ENCODE results near the gene MCF2L. TPM values are rescaled to one million over a fixed set of nuclear protein-coding genes. Genes with fewer than 3 reads are reported as not detected.

Gene MCF2L
- total RNA-seq, 4 donors from 2014 or later: 12.8 to 169 (median 41.5) TPM

DNA sequence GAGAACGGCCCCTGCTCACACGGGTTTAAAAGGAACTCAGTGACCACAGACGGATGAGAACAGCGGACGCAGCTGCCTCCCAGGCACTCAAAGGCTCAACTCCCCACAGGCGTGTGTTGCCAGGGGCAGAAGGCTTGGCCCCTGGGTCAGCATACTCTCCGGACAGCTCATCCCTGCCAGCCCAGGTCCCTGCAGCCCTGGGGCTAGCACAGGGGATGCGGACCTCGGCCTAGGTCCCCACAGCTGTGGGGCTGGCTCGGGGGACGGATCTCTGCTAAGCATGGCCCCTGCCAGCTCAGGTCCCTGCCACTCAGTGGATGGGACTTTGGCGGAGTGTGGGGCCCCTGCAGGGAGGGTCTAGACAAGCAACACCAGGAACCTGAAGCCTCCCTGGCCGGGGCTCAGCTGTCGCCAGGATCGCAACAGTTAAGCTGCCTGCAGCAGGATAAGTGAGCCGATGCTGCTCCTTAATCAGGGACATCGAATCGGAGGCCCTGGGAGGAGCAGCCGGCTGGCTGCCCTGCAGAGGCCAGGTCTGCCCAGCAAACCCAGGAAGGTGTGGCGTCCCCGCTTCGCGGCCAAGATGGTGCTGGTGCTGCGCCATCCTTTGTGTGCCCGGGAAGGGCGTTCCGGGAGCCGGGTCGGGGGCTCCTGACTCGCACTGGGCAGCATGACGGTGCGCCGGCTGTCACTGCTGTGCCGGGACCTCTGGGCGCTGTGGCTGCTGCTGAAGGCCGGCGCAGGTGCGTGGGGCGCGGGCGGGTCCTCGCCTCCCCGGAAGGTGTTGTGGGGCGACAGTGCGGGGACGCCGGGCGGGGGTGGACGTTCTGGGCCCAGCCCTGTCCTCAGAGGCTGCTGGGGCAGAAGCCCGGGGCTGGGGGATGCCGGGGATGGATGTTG is 32.5 kb downstream of the MCF2L start:
- TF ChIP-seq CTCF (IDR thresholded peaks at IDR 0.05): no peak
- DNase-seq (ENCODE audit: low spot score): no peak
- ATAC-seq (ENCODE audit: low FRiP score): no peak

DNA sequence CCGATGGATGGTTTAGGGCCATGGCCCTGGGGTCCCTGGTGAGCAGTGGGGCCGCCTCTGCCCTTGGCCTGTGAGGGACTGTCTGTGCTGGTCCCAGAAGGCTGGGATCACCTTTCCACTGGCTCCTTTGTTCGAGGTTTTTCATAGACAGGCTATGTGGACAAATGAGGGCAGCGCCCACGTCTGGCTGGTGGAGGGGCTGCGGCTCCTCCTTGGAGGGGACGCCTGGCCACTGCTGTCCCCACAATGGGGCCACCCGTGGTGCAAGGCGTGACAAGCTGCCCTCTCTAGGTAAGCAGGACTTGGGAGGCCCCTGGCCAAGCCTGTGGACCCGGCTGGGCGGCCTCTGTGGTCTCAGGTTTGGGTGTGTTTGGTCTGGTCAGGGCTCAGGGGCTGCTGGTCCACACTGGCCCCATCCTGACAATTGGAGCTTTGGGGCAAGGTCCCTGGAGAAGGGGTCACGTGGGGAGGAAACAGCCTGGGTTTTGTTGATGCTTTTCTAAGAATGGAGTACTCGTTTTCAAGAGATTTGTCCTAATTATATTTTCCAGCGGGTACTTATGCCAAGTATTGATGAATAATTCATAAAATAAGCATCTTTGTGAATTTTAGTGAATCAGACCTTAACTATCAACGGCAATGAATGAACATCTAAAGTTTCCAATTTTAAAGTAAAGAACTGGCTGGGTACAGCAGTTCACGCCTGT is 33.3 kb downstream of the MCF2L start:
- no peak for TF ChIP-seq CTCF (IDR thresholded peaks at IDR 0.05)
- ATAC-seq (ENCODE audit: low FRiP score): no peak
- no peak for DNase-seq (ENCODE audit: low spot score)

GRCh38 chr13:113002913-113003290 is 33.9 kb downstream of the MCF2L start:
- no peak for DNase-seq (ENCODE audit: low spot score)
- no peak for TF ChIP-seq CTCF (IDR thresholded peaks at IDR 0.05)
- no peak for ATAC-seq (ENCODE audit: low FRiP score)

- TF ChIP-seq CTCF (IDR thresholded peaks at IDR 0.05): no peak
- ATAC-seq (ENCODE audit: low FRiP score) (no peak), DNase-seq (ENCODE audit: low spot score) (no peak)
These were observed 35.1 kb downstream of the MCF2L start for GRCh38 chr13:113004126-113004525.

DNA sequence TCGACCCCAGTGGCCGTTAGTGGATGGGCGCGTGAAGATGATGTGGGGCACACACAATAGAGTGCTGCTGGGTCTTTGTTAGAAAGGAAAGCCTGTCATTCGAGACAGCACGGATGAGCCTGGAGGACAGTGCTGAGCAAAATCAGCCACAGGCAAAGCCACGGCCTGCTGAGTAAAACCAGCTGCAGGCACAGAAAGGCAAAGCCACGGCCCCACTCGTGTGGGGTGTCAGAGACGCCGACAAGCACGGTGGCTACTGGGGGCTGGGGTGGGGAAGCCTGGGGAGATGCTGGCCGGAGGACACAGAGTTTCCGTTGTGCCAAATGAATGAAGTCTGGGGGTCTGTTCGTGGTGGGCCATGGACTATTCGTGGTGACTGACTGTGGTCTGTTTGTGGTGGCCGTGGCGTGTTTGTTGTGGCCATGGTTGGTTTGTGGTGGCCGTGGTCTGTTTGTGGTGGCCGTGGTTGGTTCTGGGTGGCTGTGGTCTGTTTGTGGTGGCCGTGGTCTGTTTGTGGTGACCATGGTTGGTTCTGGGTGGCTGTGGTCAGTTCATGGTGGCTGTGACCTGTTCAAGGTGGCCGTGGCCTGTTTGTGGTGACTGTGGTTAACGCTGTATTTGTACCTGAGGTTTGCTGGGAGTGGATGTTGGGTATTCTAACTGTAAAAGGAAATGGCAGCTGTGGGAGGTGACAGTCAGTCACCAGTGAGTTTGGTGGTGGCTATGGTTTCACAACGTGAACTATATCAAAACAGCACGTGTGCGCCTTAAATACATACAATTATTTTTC is 36.3 kb downstream of the MCF2L start:
- no peak for ATAC-seq (ENCODE audit: low FRiP score)
- TF ChIP-seq CTCF (IDR thresholded peaks at IDR 0.05): no peak
- no peak for DNase-seq (ENCODE audit: low spot score)

GRCh38 chr13:113005997-113006396 is 37.0 kb downstream of the MCF2L start:
- ATAC-seq (ENCODE audit: low FRiP score) (no peak), DNase-seq (ENCODE audit: low spot score) (no peak)
- TF ChIP-seq CTCF (IDR thresholded peaks at IDR 0.05): no peak

All from omental fat pad (tissue), 4 donors.